KMS-11 (cell line): ENCODE data around the gene MAST4.
A peak's percentile ranks its signal among the peaks of the same experiment; 100 is the strongest.

Experiments used
- H2AFZ ChIP-seq: fragments of 200-600 bp; sonication (generic); 2 replicates; pipeline ENCODE4 v1.6.1; 2016; ENCODE audit warnings: antibody characterized with exemption, mixed run types, low read depth
- H3K27ac ChIP-seq: fragments of 200-600 bp; sonication (generic); 2 replicates; pipeline ENCODE4 v1.6.1; 2016; ENCODE audit warnings: mild to moderate bottlenecking, mixed run types
- H3K27me3 ChIP-seq: fragments of 200-600 bp; sonication (generic); 2 replicates; pipeline ENCODE4 v1.6.1; 2017; ENCODE audit warnings: mild to moderate bottlenecking, low read depth, mixed run types, moderate library complexity; ENCODE audit not compliant: insufficient read depth
- H3K36me3 ChIP-seq: fragments of 200-600 bp; sonication (generic); 2 replicates; pipeline ENCODE4 v1.6.1; 2017; ENCODE audit warnings: mild to moderate bottlenecking, mixed run types; ENCODE audit not compliant: insufficient read depth
- H3K4me1 ChIP-seq: fragments of 200-600 bp; sonication (generic); 2 replicates; pipeline ENCODE4 v1.6.1; 2016; ENCODE audit warnings: mild to moderate bottlenecking, low read depth, mixed run types; ENCODE audit not compliant: poor library complexity, severe bottlenecking
- H3K4me2 ChIP-seq: fragments of 200-600 bp; sonication (generic); 2 replicates; pipeline ENCODE4 v1.7.0; 2016; ENCODE audit warnings: mild to moderate bottlenecking, mixed run types
- H3K4me3 ChIP-seq: fragments of 200-600 bp; sonication (generic); IDR thresholded peaks from 2 replicates; pipeline ENCODE4 v1.6.1; 2017; ENCODE audit warnings: low read depth, low read length, mixed read lengths; ENCODE audit not compliant: insufficient read depth
- H3K79me2 ChIP-seq: fragments of 200-600 bp; sonication (generic); 2 replicates; pipeline ENCODE4 v1.6.1; 2016; ENCODE audit warnings: low read depth, mixed run types; ENCODE audit not compliant: insufficient read depth
- H3K9ac ChIP-seq: fragments of 200-600 bp; sonication (generic); 2 replicates; pipeline ENCODE4 v1.6.1; 2016; ENCODE audit warnings: mild to moderate bottlenecking, mixed run types
- H4K20me1 ChIP-seq: fragments of 200-600 bp; sonication (generic); 2 replicates; pipeline ENCODE4 v1.6.1; 2016; ENCODE audit warnings: mild to moderate bottlenecking, mixed run types; ENCODE audit not compliant: insufficient read depth
- TF ChIP-seq, protein P1 (sequence below): fragments of 200-600 bp; sonication (generic); conservative IDR thresholded peaks from 2 replicates; pipeline ENCODE4 v1.6.1; 2017; ENCODE audit warnings: low read depth, mild to moderate bottlenecking, antibody characterized with exemption, low read length, moderate library complexity, mixed read lengths

The MAST4 gene

DNA sequence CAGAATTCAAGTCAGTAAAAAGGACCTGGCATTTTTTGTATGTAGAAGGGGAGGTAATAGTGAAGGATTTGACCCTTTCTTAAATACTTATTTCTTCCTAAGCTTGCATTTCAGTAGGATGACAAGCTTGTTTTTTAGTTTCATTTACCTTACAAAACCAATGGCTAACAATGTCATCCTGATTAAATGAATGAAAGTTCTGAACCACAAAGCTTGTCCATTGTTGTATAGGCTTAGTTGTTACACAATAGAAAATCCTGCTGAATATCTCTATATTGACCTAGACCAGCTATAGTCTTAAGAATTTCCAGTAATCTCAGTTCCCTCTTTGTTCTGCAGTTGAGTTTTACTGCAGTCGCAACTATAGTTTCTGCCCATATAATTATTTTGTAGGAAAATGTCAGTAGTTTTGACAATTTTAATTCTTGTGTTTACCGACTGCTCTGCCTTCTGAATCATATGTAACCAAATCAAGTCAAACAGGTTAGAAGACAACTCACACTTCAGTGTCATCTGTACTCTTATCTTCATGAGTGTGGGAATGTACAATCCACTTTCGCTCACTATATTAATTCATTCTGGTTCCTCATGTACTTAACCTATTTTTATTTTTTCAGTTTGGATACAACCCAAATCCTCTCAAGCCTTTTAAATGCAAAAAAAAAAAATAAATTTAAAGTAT lies 404.7 kb downstream of the MAST4 start:
- H3K79me2 ChIP-seq, result no peaks in the 10 kb centered on the region
- no peak overlapping the region for H3K27ac ChIP-seq
- no peak overlapping the region for H2AFZ ChIP-seq
- no peak overlapping the region for H3K4me3 ChIP-seq
- H3K4me2 ChIP-seq, result no peak overlapping the region
- H3K27me3 ChIP-seq, result no peaks in the 10 kb centered on the region; the same call in 1 of the 2 replicates
- H4K20me1 ChIP-seq, result no peaks in the 10 kb centered on the region
- peaks cover 14% of the 10 kb centered on the region for H3K4me1 ChIP-seq
- TF ChIP-seq, protein P1, sequence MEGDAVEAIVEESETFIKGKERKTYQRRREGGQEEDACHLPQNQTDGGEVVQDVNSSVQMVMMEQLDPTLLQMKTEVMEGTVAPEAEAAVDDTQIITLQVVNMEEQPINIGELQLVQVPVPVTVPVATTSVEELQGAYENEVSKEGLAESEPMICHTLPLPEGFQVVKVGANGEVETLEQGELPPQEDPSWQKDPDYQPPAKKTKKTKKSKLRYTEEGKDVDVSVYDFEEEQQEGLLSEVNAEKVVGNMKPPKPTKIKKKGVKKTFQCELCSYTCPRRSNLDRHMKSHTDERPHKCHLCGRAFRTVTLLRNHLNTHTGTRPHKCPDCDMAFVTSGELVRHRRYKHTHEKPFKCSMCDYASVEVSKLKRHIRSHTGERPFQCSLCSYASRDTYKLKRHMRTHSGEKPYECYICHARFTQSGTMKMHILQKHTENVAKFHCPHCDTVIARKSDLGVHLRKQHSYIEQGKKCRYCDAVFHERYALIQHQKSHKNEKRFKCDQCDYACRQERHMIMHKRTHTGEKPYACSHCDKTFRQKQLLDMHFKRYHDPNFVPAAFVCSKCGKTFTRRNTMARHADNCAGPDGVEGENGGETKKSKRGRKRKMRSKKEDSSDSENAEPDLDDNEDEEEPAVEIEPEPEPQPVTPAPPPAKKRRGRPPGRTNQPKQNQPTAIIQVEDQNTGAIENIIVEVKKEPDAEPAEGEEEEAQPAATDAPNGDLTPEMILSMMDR, result no peak
- no peaks in the 10 kb centered on the region for H3K36me3 ChIP-seq
- H3K9ac ChIP-seq, result no peak overlapping the region

DNA sequence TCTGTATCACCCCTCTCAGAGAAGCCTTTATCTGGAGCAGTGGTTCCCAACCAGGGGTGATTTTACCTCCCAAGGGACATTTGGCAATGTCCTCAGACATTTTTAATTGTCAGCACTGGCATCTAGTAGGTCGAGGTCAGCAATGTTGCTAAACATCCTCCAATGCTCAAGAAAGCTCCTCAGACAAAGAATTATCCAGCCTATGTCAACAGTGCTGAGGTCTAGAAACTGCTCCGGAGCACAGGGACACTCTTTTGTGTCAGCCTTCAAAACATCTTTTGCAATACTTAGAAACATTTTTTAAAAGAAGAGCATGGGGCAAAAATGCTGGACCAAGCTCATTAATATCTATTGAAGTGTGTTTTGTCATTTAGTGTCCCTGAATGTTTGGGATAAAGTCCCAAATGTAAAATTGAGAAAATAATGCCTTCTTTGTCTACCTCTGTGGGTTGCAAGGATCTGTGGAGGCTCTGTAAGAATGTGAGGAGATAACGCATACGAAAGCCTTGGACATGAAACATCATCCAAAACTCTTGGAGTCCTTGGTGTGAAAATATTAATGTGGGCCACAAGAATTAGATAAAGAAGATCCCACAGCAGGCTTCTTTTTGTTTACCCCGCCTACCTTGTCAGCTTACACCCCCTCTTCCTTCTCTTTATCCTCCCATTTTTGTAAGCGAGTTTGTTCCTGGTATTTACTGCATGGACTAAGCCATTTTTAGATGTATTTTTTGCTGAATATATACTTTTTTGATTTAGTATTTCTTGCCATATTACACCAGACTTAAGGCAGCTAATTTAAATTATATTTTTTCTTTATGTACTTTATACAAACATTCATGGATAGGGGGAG lies 406.9 kb downstream of the MAST4 start:
- Histone ChIP-seq H4K20me1 (no peaks in the 10 kb centered on the region), H3K79me2 (no peaks in the 10 kb centered on the region), H3K9ac (no peak overlapping the region), H3K4me1 (peaks cover 14% of the 10 kb centered on the region), H3K4me3 (no peak overlapping the region), H3K27ac (no peak overlapping the region), H3K36me3 (no peaks in the 10 kb centered on the region), H3K27me3 (no peaks in the 10 kb centered on the region; the same call in 1 of the 2 replicates), H3K4me2 (peak overlapping the region; percentile 72), H2AFZ (peak overlapping the region; percentile 96)
- TF ChIP-seq, protein P1, result no peak

DNA sequence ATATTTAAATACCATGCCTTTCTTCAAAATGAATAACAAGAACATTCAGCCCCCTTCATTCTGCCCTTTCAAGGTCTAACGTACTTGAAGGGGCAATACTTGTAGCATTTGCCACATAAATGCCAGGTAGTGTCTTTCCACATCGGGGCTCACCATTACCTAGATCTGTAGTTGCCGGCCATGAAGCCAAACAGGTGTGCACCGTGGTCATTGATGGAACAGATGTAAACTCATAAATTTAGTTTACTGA lies 407.4 kb downstream of the MAST4 start:
- Histone ChIP-seq H3K9ac (peak overlapping the region; percentile 50), H3K27me3 (no peaks in the 10 kb centered on the region; the same call in 1 of the 2 replicates), H3K27ac (no peak overlapping the region), H4K20me1 (no peaks in the 10 kb centered on the region), H3K36me3 (no peaks in the 10 kb centered on the region), H3K4me2 (peak overlapping the region; percentile 72), H3K4me3 (no peak overlapping the region), H2AFZ (peak overlapping the region; percentile 96), H3K4me1 (peaks cover 14% of the 10 kb centered on the region), H3K79me2 (no peaks in the 10 kb centered on the region)
- TF ChIP-seq, protein P1, result no peak

DNA sequence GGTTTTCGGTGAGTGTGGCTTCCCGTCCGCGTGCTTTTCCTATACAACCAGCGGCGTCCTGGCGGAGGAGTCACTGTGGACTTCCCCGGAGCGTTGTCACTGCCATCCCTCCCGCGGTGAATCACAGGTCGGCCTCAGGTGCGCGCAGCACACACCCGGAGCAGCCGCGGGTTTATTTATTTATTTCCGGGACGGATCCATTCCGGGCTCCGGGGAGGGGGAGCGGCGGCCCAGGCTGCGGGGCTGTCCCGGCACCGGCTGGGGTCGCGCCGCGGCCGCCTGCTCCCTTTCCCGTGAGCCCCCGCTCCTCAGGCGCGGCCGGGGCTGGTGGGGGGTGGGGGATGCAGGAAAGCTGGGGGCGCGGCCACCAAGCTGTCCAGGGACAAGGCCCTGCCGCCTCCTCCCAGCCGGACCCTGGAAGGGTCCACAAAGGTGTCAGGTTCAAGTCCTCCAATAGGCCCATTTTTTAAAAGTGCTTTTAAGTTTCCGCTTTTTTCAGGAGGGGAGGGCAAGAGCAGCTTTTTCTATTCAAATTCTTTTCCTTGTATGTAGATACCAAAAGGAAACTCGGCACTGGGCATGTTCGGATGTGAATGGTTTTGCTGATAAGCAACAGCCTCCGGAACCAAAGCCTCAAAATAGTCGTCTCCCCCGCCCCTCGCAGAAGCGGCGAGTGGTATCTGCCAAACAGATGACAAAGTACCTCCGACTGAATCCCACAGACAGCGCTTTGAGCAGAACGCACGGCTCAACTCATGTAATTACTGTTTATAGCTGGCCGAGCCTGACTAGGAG lies 407.9 kb downstream of the MAST4 start:
- Histone ChIP-seq H2AFZ (peak overlapping the region; percentile 96), H3K4me2 (peak overlapping the region; percentile 72), H3K9ac (peak overlapping the region; percentile 50), H3K79me2 (no peaks in the 10 kb centered on the region), H3K27me3 (no peaks in the 10 kb centered on the region; the same call in 1 of the 2 replicates), H3K4me1 (peaks cover 14% of the 10 kb centered on the region), H4K20me1 (no peaks in the 10 kb centered on the region), H3K27ac (no peak overlapping the region), H3K36me3 (no peaks in the 10 kb centered on the region), H3K4me3 (no peak overlapping the region)
- TF ChIP-seq, protein P1, result no peak
